NCI-H2227 (cell line): ENCODE data around the gene SLIT1.

Experiments used
- DNase-seq: peaks from one replicate; lab custom pipeline; 2025; ENCODE audit not compliant: unreplicated experiment; lab: John Stamatoyannopoulos, UW

SLIT1 gene

GRCh38 chr10:97066877-97067555, 118.7 kb downstream of the SLIT1 start:
- no peak for DNase-seq

DNA sequence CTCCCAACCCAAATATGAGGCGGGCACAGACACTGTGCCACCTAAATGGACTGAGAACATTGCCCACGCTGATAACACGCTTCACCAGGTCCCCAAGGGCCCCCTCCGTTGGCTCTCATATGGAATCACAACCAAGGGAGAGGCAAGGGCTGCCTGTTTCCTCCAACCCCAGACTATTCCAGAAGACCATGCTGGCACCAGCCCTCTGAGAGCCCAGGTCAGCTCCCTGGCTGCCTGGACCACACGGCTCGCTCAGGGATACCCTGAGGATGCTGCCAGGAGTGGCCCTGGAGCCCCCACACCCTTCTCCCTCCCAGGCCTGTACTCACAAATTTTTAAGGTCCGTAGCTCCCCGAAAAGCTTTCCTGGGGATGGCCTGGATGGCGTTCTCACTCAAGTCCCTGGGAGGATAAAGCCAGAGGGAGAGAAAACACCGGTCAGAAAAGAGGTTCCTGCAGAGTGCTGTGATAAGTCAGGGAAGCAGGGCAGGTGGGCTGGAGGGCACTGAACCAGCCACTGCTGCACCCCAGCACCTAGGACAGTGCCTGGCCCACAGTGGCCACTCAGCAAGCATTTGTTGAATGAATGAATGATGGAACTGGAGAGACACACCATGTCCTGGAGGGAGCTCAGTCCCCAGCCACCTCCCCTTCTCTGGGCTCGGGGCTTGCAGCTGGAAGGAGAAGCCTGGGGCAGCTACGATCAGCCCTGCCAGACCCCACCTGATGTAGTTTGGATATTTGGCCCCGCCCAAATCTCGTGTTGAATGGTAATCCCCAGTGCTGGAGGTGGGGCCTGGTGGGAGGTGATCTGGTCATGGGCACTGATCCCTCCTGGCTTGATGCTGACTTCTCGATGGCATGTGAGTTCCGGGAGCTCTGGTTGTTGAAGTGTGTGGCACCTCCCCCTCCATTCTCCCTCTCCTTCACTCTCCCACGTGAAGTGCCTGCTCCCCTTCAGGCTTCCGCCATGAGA, 119.8 kb downstream of the SLIT1 start:
- peak; percentile 5 for DNase-seq

DNA sequence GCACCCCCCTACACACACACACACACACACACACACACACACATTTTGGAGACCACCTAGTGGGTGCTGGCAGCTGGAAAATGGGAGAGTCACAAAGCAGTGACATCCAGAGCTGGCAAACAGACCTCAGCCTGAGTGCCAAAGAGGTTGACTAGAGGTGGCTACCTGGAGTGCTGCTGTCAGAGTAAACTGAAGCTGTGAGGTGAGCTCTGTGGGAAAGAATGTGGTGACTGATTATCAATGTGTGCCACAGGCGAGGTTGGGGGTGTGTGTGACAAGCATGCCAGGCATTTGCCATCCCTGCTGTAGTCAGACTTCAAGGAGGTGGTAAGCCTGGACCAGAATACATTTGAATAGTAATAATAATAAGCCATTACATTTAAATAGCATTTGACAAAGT, 120.6 kb downstream of the SLIT1 start:
- no peak for DNase-seq

DNA sequence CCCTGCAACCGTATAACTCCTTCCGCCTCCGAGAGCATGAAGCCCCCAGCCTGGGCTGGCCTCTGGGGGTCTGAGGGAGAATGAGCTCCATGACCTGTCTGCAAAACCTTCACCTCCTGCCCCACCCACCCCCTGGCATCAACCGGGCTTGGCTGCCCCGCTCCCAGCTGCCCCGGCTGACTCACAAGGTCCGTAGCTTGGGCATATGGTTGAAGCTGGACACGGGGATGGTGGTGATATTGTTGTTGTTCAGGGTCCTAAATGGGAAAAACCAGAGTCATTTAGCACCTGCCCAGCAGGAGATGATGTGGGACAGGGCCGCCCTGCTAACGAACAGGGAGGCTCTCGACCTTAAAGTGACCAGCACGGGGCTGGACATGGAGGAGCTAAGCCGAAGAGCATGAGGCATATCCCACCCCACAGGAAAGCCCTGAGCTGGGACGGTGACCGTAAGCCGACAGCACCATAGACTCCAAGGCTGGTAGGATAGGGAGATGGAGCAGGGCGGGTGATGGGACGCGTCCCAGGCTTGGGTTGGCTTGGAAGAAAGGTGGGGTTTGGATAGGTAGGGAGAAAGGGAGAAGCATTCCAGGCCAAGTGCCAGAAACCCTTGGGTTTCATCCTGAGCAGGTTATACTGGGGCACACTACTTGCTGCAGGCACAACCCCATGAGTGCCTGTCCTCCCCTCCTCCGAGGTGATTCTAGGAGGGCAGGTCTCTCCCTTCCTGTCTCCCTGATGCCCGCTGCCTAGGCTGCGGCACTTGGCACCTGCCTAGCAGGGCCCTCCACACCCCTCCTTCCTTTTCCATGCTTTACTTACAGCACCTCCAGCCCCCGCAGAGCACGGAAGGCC, 121.5 kb downstream of the SLIT1 start:
- DNase-seq, result no peak

GRCh38 chr10:97063271-97063982, 122.3 kb downstream of the SLIT1 start:
- DNase-seq, result no peak

- no peak for DNase-seq
Observed at GRCh38 chr10:97062456-97062855, 123.3 kb downstream of the SLIT1 start.

DNA sequence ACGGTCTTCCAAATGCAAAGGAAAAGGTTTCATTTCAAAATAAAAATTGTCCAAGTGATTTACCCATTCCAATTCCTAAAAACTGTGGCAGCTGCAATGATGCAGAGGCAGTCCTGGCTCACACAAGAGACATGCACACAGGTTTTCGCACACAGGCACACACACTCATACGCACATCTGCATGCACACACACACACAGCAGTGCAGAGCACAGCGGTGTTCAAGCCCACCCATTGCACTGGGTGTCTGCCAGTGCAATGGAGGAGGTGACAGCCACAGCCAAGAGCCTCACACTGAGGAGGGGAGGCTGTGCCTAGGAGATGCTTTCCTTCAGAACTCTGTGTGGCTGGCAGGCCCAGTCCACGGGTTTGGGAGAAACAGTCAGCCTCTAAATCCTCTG, 123.7 kb downstream of the SLIT1 start:
- no peak for DNase-seq

DNA sequence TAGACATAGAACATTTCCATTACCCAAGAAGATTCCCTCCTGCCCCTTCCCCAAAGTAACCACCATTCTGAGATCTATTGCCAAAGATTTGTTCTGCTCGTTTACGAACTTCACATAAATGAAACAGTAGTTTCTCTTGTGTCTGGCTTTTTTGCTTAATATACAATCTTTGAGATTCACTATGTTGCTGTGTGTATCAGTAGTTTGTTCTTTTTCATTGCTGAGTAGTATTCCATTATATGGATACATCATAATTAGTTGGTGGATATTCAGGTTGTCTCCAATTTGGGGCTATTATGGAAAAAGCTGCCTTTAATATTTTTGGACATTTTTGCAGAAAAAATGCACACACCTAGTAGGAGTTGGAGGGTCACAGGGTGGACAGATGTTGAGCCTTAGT, 124.3 kb downstream of the SLIT1 start:
- DNase-seq, result no peak

- no peak for DNase-seq
Observed at GRCh38 chr10:97060441-97061084, 125.2 kb downstream of the SLIT1 start.

DNA sequence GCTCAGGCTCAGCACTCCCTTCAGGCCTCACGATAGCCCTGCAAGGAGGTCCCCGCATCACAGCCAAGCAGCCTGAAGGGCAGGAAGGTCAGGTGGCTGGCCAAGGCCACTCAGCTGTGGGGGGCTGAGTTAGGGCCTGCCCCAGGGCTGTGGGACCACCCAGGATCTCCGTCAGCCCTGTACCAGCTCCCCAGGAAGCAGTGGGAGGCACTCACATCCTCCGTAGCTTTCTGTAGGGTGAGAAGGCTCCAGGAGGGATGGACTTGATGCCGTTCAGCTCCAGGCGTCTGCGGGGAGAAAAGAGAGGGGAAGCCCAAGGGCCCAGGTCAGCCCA, 125.9 kb downstream of the SLIT1 start:
- no peak for DNase-seq

- DNase-seq, result peak; percentile 7
Observed at GRCh38 chr10:97059006-97059871, 126.5 kb downstream of the SLIT1 start.

GRCh38 chr10:97058521-97058920, 127.2 kb downstream of the SLIT1 start:
- DNase-seq, result no peak

DNA sequence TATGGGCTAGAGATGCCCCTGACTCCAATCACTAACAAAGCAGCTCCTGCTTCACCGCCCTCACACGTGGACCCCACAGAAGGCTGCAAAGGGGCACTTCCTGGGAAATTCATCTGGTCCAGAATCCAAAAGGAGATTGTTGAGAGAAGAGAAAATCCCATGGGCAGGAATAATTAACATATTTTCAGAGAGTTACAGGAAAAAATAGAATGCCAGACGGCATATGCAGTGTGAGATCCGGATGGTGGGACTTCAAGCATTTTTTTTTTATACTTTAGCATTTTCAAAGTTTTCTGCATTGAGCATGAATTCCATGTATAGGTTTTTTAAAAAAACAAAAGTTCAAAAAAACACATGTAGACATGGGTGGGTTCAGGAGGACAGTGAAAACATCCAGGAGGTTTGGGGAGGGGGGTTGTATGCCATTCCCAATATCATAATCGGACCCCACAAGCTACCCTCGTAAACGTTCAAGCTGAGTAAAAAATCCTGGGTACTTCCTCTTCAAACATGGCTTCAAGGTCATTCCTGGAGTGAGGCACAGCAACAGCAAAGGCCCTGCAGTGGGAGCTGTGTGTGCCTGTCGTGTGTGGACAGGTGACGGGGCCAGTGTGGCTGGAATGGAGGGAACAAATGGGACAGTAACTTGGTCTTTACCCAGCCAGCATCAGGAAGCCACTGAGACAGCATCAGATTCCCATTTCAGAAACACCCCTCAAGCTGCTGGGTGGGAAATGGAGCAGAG, 128.1 kb downstream of the SLIT1 start:
- no peak for DNase-seq

DNA sequence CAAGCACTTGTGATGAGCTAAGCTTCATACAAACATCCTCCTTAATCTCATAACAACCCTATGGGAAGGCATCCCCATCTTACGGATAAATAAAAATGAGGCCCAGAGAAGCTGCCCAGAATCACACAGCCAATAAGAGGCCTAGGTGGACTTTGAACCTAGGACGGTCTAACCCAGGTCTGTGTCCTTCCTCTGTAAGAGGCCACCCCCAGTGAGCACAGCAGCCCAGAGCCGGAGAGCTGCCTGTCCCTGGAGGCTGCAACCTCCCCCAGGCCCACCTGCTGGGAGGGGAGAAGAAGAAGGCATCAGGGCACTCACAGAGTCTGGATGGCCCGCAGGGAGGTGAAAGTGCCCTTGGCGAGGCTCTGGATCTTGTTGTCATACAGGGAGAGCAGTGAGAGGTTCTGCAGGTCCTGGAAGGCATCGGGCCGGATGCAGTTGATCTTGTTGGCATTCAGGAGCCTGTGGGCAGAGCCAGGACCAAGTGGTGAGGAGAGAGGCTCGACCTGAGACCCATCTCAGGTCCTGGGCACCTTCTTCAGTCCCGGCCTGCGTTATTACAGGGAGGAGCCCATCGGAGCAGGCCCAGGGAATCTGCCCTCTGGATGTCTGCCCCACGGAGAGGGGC, 129.6 kb downstream of the SLIT1 start:
- no peak for DNase-seq

DNA sequence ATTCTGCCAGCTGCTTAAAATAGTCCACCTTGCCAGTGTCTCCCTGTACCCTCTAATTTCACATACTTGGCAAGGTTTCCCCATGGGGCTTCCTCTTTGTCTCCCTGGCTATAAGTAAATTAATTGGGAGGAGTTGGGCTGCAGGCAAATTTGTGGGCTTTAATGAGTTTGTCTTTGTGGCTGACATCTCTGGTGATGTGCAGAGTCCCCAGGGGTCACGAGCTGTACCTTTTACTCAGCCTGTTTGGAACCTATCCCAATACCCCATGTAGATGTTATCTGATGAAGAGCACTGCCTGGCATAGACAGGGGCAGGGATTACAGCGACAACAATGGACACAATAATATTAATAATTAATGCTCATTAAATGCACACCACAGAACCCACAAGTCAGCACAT, 132.5 kb downstream of the SLIT1 start:
- DNase-seq, result peak; percentile 10

DNA sequence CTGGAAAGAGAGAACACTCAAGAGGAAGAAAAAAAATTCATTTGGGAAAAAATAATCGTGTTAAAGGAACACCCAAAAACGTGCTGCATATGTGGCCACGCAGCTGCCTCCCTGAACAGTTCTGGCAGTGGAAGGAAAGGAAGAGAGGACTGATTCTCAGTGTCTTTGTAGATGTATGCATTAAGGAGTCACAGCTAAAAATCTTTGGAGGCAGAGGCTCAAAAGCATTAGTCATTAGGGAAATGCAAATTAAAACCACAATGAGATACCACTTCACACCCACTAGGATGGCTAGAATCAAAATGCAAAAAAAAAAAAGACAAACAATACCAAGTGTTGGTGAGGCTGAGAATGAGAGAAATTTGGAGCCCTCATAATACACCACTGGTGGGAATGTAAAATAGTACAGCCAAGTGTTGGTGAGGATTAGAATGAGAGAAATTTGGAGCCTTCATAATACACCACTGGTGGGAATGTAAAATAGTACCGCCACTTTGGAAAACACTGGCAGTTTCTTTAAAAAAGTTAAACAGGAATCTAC, 134.7 kb downstream of the SLIT1 start:
- no peak for DNase-seq

DNA sequence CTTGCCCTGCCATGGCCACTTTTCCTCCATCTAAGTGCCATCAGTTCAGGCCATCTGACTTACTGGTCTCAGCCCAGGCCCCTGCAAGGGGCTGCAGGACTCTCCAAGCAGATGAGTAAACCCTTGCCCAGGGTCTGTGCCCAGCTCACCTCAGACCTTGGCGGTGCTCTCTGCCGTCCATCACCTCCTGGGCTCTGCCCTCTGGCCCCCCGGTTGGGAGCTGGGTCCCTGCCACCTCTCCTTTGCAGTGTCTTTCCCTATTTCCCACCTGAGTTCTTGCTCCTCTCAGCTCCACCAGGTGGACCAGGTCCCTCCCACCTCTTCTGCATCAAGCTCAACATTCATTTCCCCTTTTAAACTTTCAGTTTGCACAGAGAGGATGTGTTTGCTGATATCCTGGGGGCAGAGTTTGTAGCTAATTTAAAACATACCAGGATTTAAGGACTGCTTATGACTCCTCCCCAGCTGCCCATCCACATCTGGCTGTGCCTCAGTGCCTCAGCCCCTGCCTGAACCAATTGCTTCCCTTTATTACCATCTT, 135.5 kb downstream of the SLIT1 start:
- no peak for DNase-seq

DNA sequence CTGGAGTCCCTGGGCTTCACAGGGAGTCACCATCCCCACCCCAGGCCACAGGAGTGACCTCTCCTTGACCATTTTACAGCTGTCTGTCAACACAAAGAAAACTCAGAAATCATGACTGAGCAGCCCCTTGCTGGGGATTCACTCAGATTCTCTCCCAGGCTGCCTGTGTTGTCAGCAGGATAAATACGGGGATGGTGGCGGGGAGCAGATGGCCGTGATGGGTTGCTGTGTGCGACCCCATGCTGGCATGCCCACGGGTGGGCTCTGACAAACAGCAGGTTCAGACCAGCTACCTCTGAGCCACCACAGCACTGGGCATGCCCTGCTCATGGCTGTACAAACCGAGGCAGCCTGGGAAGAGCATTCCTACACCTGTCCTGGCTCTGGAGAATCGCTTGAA, 136.1 kb downstream of the SLIT1 start:
- DNase-seq, result no peak
